HUES48 (cell line): ENCODE measurements around the gene SYT9.

Experiments used
- H3K27ac ChIP-seq: one replicate; pipeline ENCODE4 v1.7.0; 2013; ENCODE audit warnings: low read depth, low read length, inconsistent platforms
- H3K27me3 ChIP-seq: 2 replicates; pipeline ENCODE4 v1.6.1; 2013; ENCODE audit warnings: mild to moderate bottlenecking, low read length; ENCODE audit not compliant: control insufficient read depth, insufficient read depth
- H3K36me3 ChIP-seq: 2 replicates; pipeline ENCODE4 v1.6.1; 2013; ENCODE audit warnings: low read length; ENCODE audit not compliant: control insufficient read depth, insufficient read depth
- H3K4me1 ChIP-seq: 2 replicates; pipeline ENCODE4 v1.6.1; 2013; ENCODE audit warnings: mild to moderate bottlenecking, low read length; ENCODE audit not compliant: control insufficient read depth, insufficient read depth
- H3K4me3 ChIP-seq: 2 replicates; pipeline ENCODE4 v1.5.1; 2013; ENCODE audit warnings: mild to moderate bottlenecking, low read depth, low read length
- H3K9ac ChIP-seq: 2 replicates; pipeline ENCODE4 v1.6.1; 2013; ENCODE audit warnings: mild to moderate bottlenecking, low read depth, low read length, moderate library complexity
- H3K9me3 ChIP-seq: 2 replicates; pipeline ENCODE4 v1.6.1; 2013; ENCODE audit warnings: low read length; ENCODE audit not compliant: control insufficient read depth, insufficient read depth

Gene SYT9

GRCh38 chr11:7471071-7471470 lies 219.4 kb downstream of the SYT9 start:
- H3K27ac ChIP-seq = no peak overlapping the region
- no peaks in the 10 kb centered on the region for H3K4me1 ChIP-seq
- no peak overlapping the region for H3K9ac ChIP-seq
- no peaks in the 10 kb centered on the region for H3K27me3 ChIP-seq
- no peaks in the 10 kb centered on the region for H3K9me3 ChIP-seq
- H3K4me3 ChIP-seq = no peak overlapping the region
- no peaks in the 10 kb centered on the region for H3K36me3 ChIP-seq

GRCh38 chr11:7473717-7474116 lies 222.0 kb downstream of the SYT9 start:
- H3K27ac ChIP-seq = no peak overlapping the region
- H3K4me3 ChIP-seq = no peak overlapping the region
- no peak overlapping the region for H3K9ac ChIP-seq
- no peaks in the 10 kb centered on the region for H3K4me1 ChIP-seq
- H3K9me3 ChIP-seq = no peaks in the 10 kb centered on the region
- no peaks in the 10 kb centered on the region for H3K27me3 ChIP-seq
- no peaks in the 10 kb centered on the region for H3K36me3 ChIP-seq

GRCh38 chr11:7480113-7480512 lies 228.4 kb downstream of the SYT9 start:
- Histone ChIP-seq H3K4me3 (no peak overlapping the region), H3K27me3 (no peaks in the 10 kb centered on the region), H3K36me3 (no peaks in the 10 kb centered on the region), H3K9ac (no peak overlapping the region), H3K4me1 (peaks cover 11% of the 10 kb centered on the region), H3K9me3 (no peaks in the 10 kb centered on the region), H3K27ac (no peak overlapping the region)

GRCh38 chr11:7484131-7484530 lies 232.4 kb downstream of the SYT9 start:
- peaks cover 15% of the 10 kb centered on the region for H3K4me1 ChIP-seq

GRCh38 chr11:7484645-7485044 lies 232.9 kb downstream of the SYT9 start:
- H3K36me3 ChIP-seq = no peaks in the 10 kb centered on the region
- H3K27ac ChIP-seq = no peak overlapping the region
- H3K27me3 ChIP-seq = no peaks in the 10 kb centered on the region
- no peak overlapping the region for H3K9ac ChIP-seq
- no peaks in the 10 kb centered on the region for H3K9me3 ChIP-seq
- H3K4me1 ChIP-seq = peaks cover 15% of the 10 kb centered on the region
- H3K4me3 ChIP-seq = no peak overlapping the region

More at GRCh38 chr11:7484131-7484530, 232.4 kb downstream of the SYT9 start:
- no peak overlapping the region for H3K9ac ChIP-seq
- no peaks in the 10 kb centered on the region for H3K9me3 ChIP-seq
- H3K27me3 ChIP-seq = no peaks in the 10 kb centered on the region
- H3K27ac ChIP-seq = no peak overlapping the region
- no peaks in the 10 kb centered on the region for H3K36me3 ChIP-seq
- no peak overlapping the region for H3K4me3 ChIP-seq

- H3K4me3 ChIP-seq = no peak within 1 kb of the TSS
- no peaks in the 10 kb centered on the region for H3K9me3 ChIP-seq
- no peaks in the 10 kb centered on the region for H3K36me3 ChIP-seq
- H3K4me1 ChIP-seq = peaks cover 15% of the 10 kb centered on the region
- H3K27me3 ChIP-seq = no peaks in the 10 kb centered on the region
- H3K9ac ChIP-seq = no peak within 1 kb of the TSS
- no peak within 1 kb of the TSS for H3K27ac ChIP-seq
Measured at GRCh38 chr11:7485186-7486097, 233.7 kb downstream of the SYT9 start, which contains the start of gene OLFML1. TSS of gene OLFML1 (plus strand) at chr11:7485506. CDS start at chr11:7485876, 370 bp downstream.

GRCh38 chr11:7486098-7486780 lies 234.5 kb downstream of the SYT9 start:
- Histone ChIP-seq H3K9ac (no peak overlapping the region), H3K9me3 (no peaks in the 10 kb centered on the region), H3K27ac (no peak overlapping the region)

GRCh38 chr11:7486781-7487140 lies 235.1 kb downstream of the SYT9 start:
- Histone ChIP-seq H3K9ac (no peak overlapping the region), H3K27me3 (no peaks in the 10 kb centered on the region), H3K36me3 (no peaks in the 10 kb centered on the region), H3K9me3 (no peaks in the 10 kb centered on the region), H3K4me1 (peaks cover 15% of the 10 kb centered on the region), H3K27ac (no peak overlapping the region), H3K4me3 (no peak overlapping the region)

More at GRCh38 chr11:7486098-7486780, 234.5 kb downstream of the SYT9 start:
- Histone ChIP-seq H3K36me3 (no peaks in the 10 kb centered on the region), H3K4me3 (no peak overlapping the region), H3K27me3 (no peaks in the 10 kb centered on the region), H3K4me1 (peaks cover 15% of the 10 kb centered on the region)

GRCh38 chr11:7487360-7487759 lies 235.7 kb downstream of the SYT9 start:
- Histone ChIP-seq H3K27me3 (no peaks in the 10 kb centered on the region), H3K27ac (no peak overlapping the region), H3K9ac (no peak overlapping the region), H3K9me3 (no peaks in the 10 kb centered on the region), H3K4me3 (no peak overlapping the region), H3K4me1 (peaks cover 15% of the 10 kb centered on the region), H3K36me3 (no peaks in the 10 kb centered on the region)

GRCh38 chr11:7488681-7489080 lies 237.0 kb downstream of the SYT9 start:
- H3K4me1 ChIP-seq = peaks cover 15% of the 10 kb centered on the region

GRCh38 chr11:7489376-7489775 lies 237.7 kb downstream of the SYT9 start:
- Histone ChIP-seq H3K9ac (no peak overlapping the region), H3K36me3 (no peaks in the 10 kb centered on the region), H3K4me1 (peaks cover 11% of the 10 kb centered on the region), H3K4me3 (no peak overlapping the region), H3K9me3 (no peaks in the 10 kb centered on the region), H3K27me3 (no peaks in the 10 kb centered on the region), H3K27ac (no peak overlapping the region)

More at GRCh38 chr11:7488681-7489080, 237.0 kb downstream of the SYT9 start:
- Histone ChIP-seq H3K36me3 (no peaks in the 10 kb centered on the region), H3K27me3 (no peaks in the 10 kb centered on the region), H3K27ac (no peak overlapping the region), H3K9ac (no peak overlapping the region), H3K9me3 (no peaks in the 10 kb centered on the region), H3K4me3 (no peak overlapping the region)
